H9 (cell line): ENCODE measurements around the gene CCDC124. TPM values are rescaled to one million over a fixed set of nuclear protein-coding genes. Genes with fewer than 3 reads are reported as not detected.

Experiments
- DNase-seq: peaks from one replicate; pipeline ENCODE4 v3.0.0-alpha.2; 2017
- H2AFZ ChIP-seq: one replicate; pipeline ENCODE4 v1.6.1; 2013; ENCODE audit warnings: mild to moderate bottlenecking, low read length, control low read depth, moderate library complexity
- H2AK5ac ChIP-seq: 2 replicates; pipeline ENCODE4 v1.6.1; 2013; ENCODE audit warnings: low read length, control low read depth, mixed read lengths; ENCODE audit not compliant: insufficient read length
- H2BK120ac ChIP-seq: one replicate; pipeline ENCODE4 v1.6.1; 2013; ENCODE audit warnings: low read depth, mild to moderate bottlenecking, low read length, control low read depth, inconsistent platforms; ENCODE audit not compliant: poor library complexity, severe bottlenecking
- H2BK12ac ChIP-seq: 2 replicates; pipeline ENCODE4 v1.6.1; 2013; ENCODE audit warnings: low read length, control low read depth, mixed read lengths, low read depth; ENCODE audit not compliant: insufficient read length
- H2BK15ac ChIP-seq: 2 replicates; pipeline ENCODE4 v1.6.1; 2013; ENCODE audit warnings: low read depth, low read length, control low read depth
- H2BK20ac ChIP-seq: one replicate; pipeline ENCODE4 v1.6.1; 2013; ENCODE audit warnings: low read depth, mild to moderate bottlenecking, low read length, control low read depth, inconsistent platforms; ENCODE audit not compliant: poor library complexity, severe bottlenecking
- H2BK5ac ChIP-seq: 2 replicates; pipeline ENCODE4 v1.6.1; 2013; ENCODE audit warnings: low read length, control low read depth, mixed read lengths; ENCODE audit not compliant: insufficient read length
- H3K14ac ChIP-seq: 2 replicates; pipeline ENCODE4 v1.6.1; 2013; ENCODE audit warnings: low read length, control low read depth; ENCODE audit not compliant: insufficient read depth
- H3K18ac ChIP-seq: 2 replicates; pipeline ENCODE4 v1.6.1; 2013; ENCODE audit warnings: low read depth, mild to moderate bottlenecking, mixed read lengths, low read length, control low read depth; ENCODE audit not compliant: insufficient read length
- H3K23ac ChIP-seq: 2 replicates; pipeline ENCODE4 v1.6.1; 2013; ENCODE audit warnings: low read length, control low read depth, mixed read lengths, low read depth; ENCODE audit not compliant: insufficient read length
- H3K23me2 ChIP-seq: 2 replicates; pipeline ENCODE4 v1.6.1; 2013; ENCODE audit warnings: low read depth, mild to moderate bottlenecking, mixed read lengths, low read length, control low read depth; ENCODE audit not compliant: insufficient read length, poor library complexity, severe bottlenecking
- H3K27ac ChIP-seq: 2 replicates; pipeline ENCODE4 v1.5.1; 2013; ENCODE audit warnings: low read length, control low read depth, mixed read lengths, low read depth; ENCODE audit not compliant: insufficient read length
- H3K27me3 ChIP-seq: 2 replicates; pipeline ENCODE4 v1.6.1; 2013; ENCODE audit warnings: low read length, control low read depth, inconsistent platforms; ENCODE audit not compliant: insufficient read depth
- H3K4ac ChIP-seq: 2 replicates; pipeline ENCODE4 v1.6.1; 2013; ENCODE audit warnings: low read depth, mild to moderate bottlenecking, control low read depth, inconsistent platforms, low read length, moderate library complexity
- H3K4me1 ChIP-seq: 2 replicates; pipeline ENCODE4 v1.6.1; 2013; ENCODE audit warnings: low read length, control low read depth, inconsistent platforms; ENCODE audit not compliant: insufficient read depth
- H3K4me2 ChIP-seq: 2 replicates; pipeline ENCODE4 v1.6.1; 2013; ENCODE audit warnings: low read length, control low read depth, mixed read lengths; ENCODE audit not compliant: insufficient read length, insufficient read depth
- H3K56ac ChIP-seq: 2 replicates; pipeline ENCODE4 v1.6.1; 2013; ENCODE audit warnings: low read depth, mild to moderate bottlenecking, mixed read lengths, low read length, control low read depth; ENCODE audit not compliant: insufficient read length
- H3K79me1 ChIP-seq: 2 replicates; pipeline ENCODE4 v1.6.1; 2013; ENCODE audit warnings: low read depth, mild to moderate bottlenecking, moderate library complexity, low read length, control low read depth, inconsistent platforms; ENCODE audit not compliant: insufficient read depth, poor library complexity, severe bottlenecking
- H3K79me2 ChIP-seq: 2 replicates; pipeline ENCODE4 v1.6.1; 2013; ENCODE audit warnings: low read length, control low read depth, inconsistent platforms; ENCODE audit not compliant: insufficient read depth
- H3K9ac ChIP-seq: 2 replicates; pipeline ENCODE4 v1.6.1; 2013; ENCODE audit warnings: low read length, control low read depth, mixed read lengths; ENCODE audit not compliant: insufficient read length; ENCODE audit errors: extremely low read depth
- H3K9me3 ChIP-seq: one replicate; pipeline ENCODE4 v1.6.1; 2013; ENCODE audit warnings: low read depth, low read length, inconsistent platforms; ENCODE audit not compliant: control insufficient read depth
- H3T11ph ChIP-seq: one replicate; pipeline ENCODE4 v1.6.1; 2013; ENCODE audit warnings: mild to moderate bottlenecking, low read length, control low read depth, inconsistent platforms
- H4K20me1 ChIP-seq: one replicate; pipeline ENCODE4 v1.6.1; 2013; ENCODE audit not compliant: control insufficient read depth, insufficient read length, insufficient read depth
- H4K5ac ChIP-seq: 2 replicates; pipeline ENCODE4 v1.6.1; 2013; ENCODE audit warnings: low read depth, mild to moderate bottlenecking, mixed read lengths, low read length, control low read depth; ENCODE audit not compliant: insufficient read length
- H4K8ac ChIP-seq: replicated peaks from 2 replicates; pipeline ENCODE4 v1.6.1; 2013; ENCODE audit warnings: low read length, control low read depth, mixed read lengths, low read depth; ENCODE audit not compliant: insufficient read length
- H4K91ac ChIP-seq: 2 replicates; pipeline ENCODE4 v1.6.1; 2013; ENCODE audit warnings: low read depth, mild to moderate bottlenecking, moderate library complexity, mixed read lengths, low read length, control low read depth; ENCODE audit not compliant: insufficient read length
- H3K27ac Mint-ChIP-seq, 3 experiments: 2 replicates in 2 of 3; 3 replicates in 1 of 3; pipeline ENCODE4 v1.8.0; 2020 to 2021; ENCODE audit warnings: mixed read lengths in 3 of 3, mild to moderate bottlenecking in 1 of 3, moderate library complexity in 1 of 3
- H3K27me3 Mint-ChIP-seq: 2 replicates; pipeline ENCODE4 v1.8.0; 2021; ENCODE audit warnings: low read depth, mild to moderate bottlenecking, moderate library complexity, mixed read lengths
- H3K36me3 Mint-ChIP-seq, 3 experiments: 2 replicates in 2 of 3; 3 replicates in 1 of 3; pipeline ENCODE4 v1.8.0; 2020 to 2021; ENCODE audit warnings: low read depth in 3 of 3, mixed read lengths in 3 of 3; ENCODE audit not compliant: insufficient read depth in 1 of 3
- H3K4me1 Mint-ChIP-seq, 2 experiments: 2 replicates each; pipeline ENCODE4 v1.8.0; 2020; ENCODE audit warnings: mixed read lengths in 2 of 2
- H3K4me3 Mint-ChIP-seq, 2 experiments: 2 replicates in 1 of 2; 3 replicates in 1 of 2; pipeline ENCODE4 v1.8.0; 2020 to 2021; ENCODE audit warnings: mild to moderate bottlenecking in 2 of 2, mixed read lengths in 2 of 2, moderate library complexity in 1 of 2
- H3K9me3 Mint-ChIP-seq, 2 experiments: 2 replicates in 1 of 2; 3 replicates in 1 of 2; pipeline ENCODE4 v1.8.0; 2020; ENCODE audit warnings: mild to moderate bottlenecking in 2 of 2, mixed read lengths in 2 of 2, moderate library complexity in 1 of 2
- WGBS: extraction: QIAGEN DNeasy Blood & Tissue Kit; methylation state at CpG from one replicate; pipeline ENCODE4 v1.1.7; 2013; ENCODE audit warnings: missing lambda C conversion rate, low lambda C conversion rate, mixed read lengths; ENCODE audit not compliant: insufficient read length; ENCODE audit errors: extremely low coverage; 5-methylcytosine and 5-hydroxymethylcytosine counted together
- total RNA-seq: library from RNA; stranded (reverse); gene quantifications from 2 replicates; pipeline ENCODE4 v1.2.1, GENCODE V29; 2021
- TF ChIP-seq, protein P1 (sequence below): fragments of 200-600 bp; sonication (generic); conservative IDR thresholded peaks from 3 replicates; pipeline ENCODE4 v1.8.0; 2021; ENCODE audit warnings: antibody characterized with exemption, mild to moderate bottlenecking

CCDC124 gene
- total RNA-seq, 1 experiment from 2014 or later: 119 TPM

- peak overlapping the region in 1 of 2 experiments; percentile 3; a peak in 1 of 5 replicates for H3K4me3 Mint-ChIP-seq
- Histone ChIP-seq H3K79me1 (no peaks in the 10 kb centered on the region), H2BK15ac (no peak overlapping the region), H3K9ac (no peak overlapping the region), H3K79me2 (no peaks in the 10 kb centered on the region), H2AK5ac (no peak overlapping the region), H3K27me3 (peaks cover 3% of the 10 kb centered on the region; the same call in 1 of the 2 replicates), H4K91ac (no peak overlapping the region), H2BK12ac (no peak overlapping the region), H3K18ac (no peak overlapping the region), H3T11ph (no peak overlapping the region), H3K4me2 (no peak overlapping the region), H3K23ac (no peak overlapping the region), H3K27ac (no peak overlapping the region), H3K14ac (no peak overlapping the region), H4K20me1 (no peaks in the 10 kb centered on the region), H2AFZ (no peak overlapping the region), H2BK120ac (no peak overlapping the region), H3K9me3 (no peaks in the 10 kb centered on the region), H3K4ac (no peak overlapping the region), H2BK5ac (no peak overlapping the region), H2BK20ac (no peak overlapping the region), H3K56ac (no peak overlapping the region), H4K5ac (no peak overlapping the region), H4K8ac (no peak overlapping the region), H3K4me1 (0 out of 2 replicates have a peak, but pooled peaks cover under 1% of the 10 kb centered on the region), H3K23me2 (peaks cover 19% of the 10 kb centered on the region)
- peaks cover 4 to 21% (median 15%) of the 10 kb centered on the region in 3 experiments; a peak in 6 of 7 replicates for H3K36me3 Mint-ChIP-seq
- H3K27me3 Mint-ChIP-seq: peaks cover 8% of the 10 kb centered on the region
- whole genome bisulfite sequencing: no CpG with 5 or more reads among the region's 4 CpGs
- H3K27ac Mint-ChIP-seq: no peak overlapping the region; a peak in 1 of 7 replicates
- TF ChIP-seq, protein P1, sequence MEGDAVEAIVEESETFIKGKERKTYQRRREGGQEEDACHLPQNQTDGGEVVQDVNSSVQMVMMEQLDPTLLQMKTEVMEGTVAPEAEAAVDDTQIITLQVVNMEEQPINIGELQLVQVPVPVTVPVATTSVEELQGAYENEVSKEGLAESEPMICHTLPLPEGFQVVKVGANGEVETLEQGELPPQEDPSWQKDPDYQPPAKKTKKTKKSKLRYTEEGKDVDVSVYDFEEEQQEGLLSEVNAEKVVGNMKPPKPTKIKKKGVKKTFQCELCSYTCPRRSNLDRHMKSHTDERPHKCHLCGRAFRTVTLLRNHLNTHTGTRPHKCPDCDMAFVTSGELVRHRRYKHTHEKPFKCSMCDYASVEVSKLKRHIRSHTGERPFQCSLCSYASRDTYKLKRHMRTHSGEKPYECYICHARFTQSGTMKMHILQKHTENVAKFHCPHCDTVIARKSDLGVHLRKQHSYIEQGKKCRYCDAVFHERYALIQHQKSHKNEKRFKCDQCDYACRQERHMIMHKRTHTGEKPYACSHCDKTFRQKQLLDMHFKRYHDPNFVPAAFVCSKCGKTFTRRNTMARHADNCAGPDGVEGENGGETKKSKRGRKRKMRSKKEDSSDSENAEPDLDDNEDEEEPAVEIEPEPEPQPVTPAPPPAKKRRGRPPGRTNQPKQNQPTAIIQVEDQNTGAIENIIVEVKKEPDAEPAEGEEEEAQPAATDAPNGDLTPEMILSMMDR: no peak
- H3K4me1 Mint-ChIP-seq: peaks cover 9 to 24% of the 10 kb centered on the region in 2 experiments
- no peaks in the 10 kb centered on the region; a peak in 1 of 5 replicates for H3K9me3 Mint-ChIP-seq
- no peak for DNase-seq
These were observed 11.5 kb downstream of the CCDC124 start for GRCh38 chr19:17944301-17944700.
